Osteocyte (in vitro differentiated cells): Measurements from ENCODE around the gene GRPR. TPM values are rescaled to one million over a fixed set of nuclear protein-coding genes. Genes with fewer than 3 reads are reported as not detected.
"Not testable (repeated sequence)": the region's sequence is repeated elsewhere in the genome, so short reads cannot be mapped to it uniquely, and the experiment has no call there.

Experiments
- DNase-seq: peaks from one replicate; pipeline ENCODE4 v3.0.0; 2021; ENCODE audit warnings: mixed read lengths; ENCODE audit not compliant: unreplicated experiment; ENCODE audit errors: extremely low spot score
- H3K27ac Mint-ChIP-seq: one replicate; pipeline ENCODE4 v1.8.0; 2021; ENCODE audit warnings: mild to moderate bottlenecking, mixed read lengths; ENCODE audit not compliant: unreplicated experiment
- H3K27me3 Mint-ChIP-seq: one replicate; pipeline ENCODE4 v1.8.0; 2021; ENCODE audit warnings: mixed read lengths; ENCODE audit not compliant: unreplicated experiment
- H3K36me3 Mint-ChIP-seq: one replicate; pipeline ENCODE4 v1.8.0; 2021; ENCODE audit warnings: mixed read lengths; ENCODE audit not compliant: unreplicated experiment
- H3K4me1 Mint-ChIP-seq: one replicate; pipeline ENCODE4 v1.8.0; 2021; ENCODE audit warnings: mixed read lengths; ENCODE audit not compliant: unreplicated experiment
- H3K4me3 Mint-ChIP-seq: one replicate; pipeline ENCODE4 v1.8.0; 2021; ENCODE audit warnings: mild to moderate bottlenecking, moderate library complexity, mixed read lengths; ENCODE audit not compliant: unreplicated experiment
- H3K9me3 Mint-ChIP-seq: one replicate; pipeline ENCODE4 v1.8.0; 2021; ENCODE audit warnings: mixed read lengths; ENCODE audit not compliant: unreplicated experiment
- total RNA-seq: library from RNA; stranded (reverse); gene quantifications from 2 replicates; pipeline ENCODE4 v1.2.1, GENCODE V29; 2021
- TF ChIP-seq, protein P1 (sequence below): fragments of 200-600 bp; sonication (generic); IDR thresholded peaks from 2 replicates; pipeline ENCODE4 v1.5.0; 2021; ENCODE audit warnings: antibody characterized with exemption, mild to moderate bottlenecking, moderate library complexity

The GRPR gene
- total RNA-seq, 1 donor from 2014 or later: 4.0 TPM

DNA sequence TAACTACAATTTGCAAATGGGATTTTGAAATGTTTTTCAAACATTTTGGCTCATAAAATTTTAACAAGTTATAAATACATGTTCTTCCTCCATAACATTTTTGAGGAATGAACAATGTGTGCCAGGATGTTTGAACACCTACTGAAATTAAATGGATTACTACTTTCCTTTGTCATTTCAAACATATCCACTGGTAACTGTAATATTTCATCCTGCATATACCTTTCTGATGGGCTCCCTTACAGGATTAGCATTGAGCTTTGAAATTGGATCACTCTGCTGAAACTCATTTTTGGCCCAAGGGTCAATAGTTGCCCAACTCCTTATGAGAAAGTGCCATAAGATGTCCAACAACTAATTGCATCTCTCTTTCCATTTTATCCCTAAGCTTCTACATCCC lies 17.6 kb downstream of the GRPR start:
- DNase-seq: no peak
- Mint-ChIP-seq H3K4me1 (peaks cover 8% of the 10 kb centered on the region), H3K27ac (no peak overlapping the region), H3K9me3 (no peaks in the 10 kb centered on the region), H3K27me3 (peaks cover 2% of the 10 kb centered on the region), H3K36me3 (no peaks in the 10 kb centered on the region), H3K4me3 (no peak overlapping the region)
- TF ChIP-seq, protein P1, sequence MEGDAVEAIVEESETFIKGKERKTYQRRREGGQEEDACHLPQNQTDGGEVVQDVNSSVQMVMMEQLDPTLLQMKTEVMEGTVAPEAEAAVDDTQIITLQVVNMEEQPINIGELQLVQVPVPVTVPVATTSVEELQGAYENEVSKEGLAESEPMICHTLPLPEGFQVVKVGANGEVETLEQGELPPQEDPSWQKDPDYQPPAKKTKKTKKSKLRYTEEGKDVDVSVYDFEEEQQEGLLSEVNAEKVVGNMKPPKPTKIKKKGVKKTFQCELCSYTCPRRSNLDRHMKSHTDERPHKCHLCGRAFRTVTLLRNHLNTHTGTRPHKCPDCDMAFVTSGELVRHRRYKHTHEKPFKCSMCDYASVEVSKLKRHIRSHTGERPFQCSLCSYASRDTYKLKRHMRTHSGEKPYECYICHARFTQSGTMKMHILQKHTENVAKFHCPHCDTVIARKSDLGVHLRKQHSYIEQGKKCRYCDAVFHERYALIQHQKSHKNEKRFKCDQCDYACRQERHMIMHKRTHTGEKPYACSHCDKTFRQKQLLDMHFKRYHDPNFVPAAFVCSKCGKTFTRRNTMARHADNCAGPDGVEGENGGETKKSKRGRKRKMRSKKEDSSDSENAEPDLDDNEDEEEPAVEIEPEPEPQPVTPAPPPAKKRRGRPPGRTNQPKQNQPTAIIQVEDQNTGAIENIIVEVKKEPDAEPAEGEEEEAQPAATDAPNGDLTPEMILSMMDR: no peak

DNA sequence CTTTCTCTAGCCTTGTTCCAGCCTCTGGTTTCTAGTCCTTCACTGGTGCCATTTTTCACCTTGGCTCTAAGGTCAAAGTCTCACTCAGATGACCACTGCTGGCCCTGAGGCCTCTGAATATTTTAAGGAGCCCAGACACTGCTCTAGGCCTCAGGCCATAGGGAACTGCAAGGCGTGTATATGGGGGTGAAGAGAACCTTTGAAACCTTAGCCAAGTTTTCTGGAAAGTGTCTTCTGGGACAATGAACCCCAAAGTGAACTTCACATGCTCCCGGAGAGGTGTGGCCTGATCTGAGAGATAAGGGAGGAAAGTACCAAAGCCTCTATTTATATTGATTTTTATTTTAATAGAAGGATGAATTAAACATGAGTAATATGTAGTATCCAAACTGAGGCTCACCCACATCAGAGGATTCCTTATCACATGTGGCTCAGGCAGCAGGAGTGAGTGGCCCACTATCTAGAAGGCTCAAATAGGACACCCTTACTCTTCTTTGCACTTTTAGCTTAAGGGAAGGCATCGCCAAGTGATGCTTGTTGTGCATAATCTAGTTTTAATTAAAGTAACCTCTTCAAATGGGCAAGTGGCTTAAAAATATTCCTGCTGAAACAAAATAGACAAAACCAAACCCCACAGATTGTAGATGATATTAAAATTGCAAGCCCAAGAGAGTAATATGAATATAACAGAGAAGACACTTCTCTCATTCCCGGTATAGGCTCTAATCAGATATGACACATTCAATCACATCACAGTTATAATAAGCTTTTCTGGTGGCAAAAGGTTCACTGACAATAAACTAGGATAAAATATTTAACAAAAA lies 18.3 kb downstream of the GRPR start:
- Mint-ChIP-seq H3K4me1 (peaks cover 7% of the 10 kb centered on the region), H3K27me3 (peaks cover 2% of the 10 kb centered on the region), H3K9me3 (no peaks in the 10 kb centered on the region), H3K4me3 (no peak overlapping the region), H3K27ac (no peak overlapping the region), H3K36me3 (no peaks in the 10 kb centered on the region)
- TF ChIP-seq, protein P1: no peak
- DNase-seq: no peak

DNA sequence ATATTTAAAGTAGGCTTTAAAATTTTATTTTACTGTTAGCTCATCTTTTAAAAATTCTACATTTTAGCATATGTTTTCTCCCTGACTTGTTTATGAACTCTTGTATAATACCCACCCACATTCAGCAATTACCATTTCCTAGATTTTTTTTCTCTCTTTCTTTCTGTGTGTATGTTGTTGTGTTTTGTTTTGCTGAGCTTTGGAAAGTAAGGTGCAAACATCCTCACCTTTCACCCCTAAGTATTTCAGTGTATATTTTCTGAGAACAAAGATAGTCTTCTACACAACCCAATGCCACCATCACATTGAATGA lies 18.8 kb downstream of the GRPR start:
- Mint-ChIP-seq H3K4me1 (peaks cover 7% of the 10 kb centered on the region), H3K4me3 (no peak overlapping the region), H3K27ac (no peak overlapping the region), H3K27me3 (peaks cover 2% of the 10 kb centered on the region), H3K36me3 (no peaks in the 10 kb centered on the region), H3K9me3 (no peaks in the 10 kb centered on the region)
- no peak for DNase-seq
- TF ChIP-seq, protein P1: no peak

DNA sequence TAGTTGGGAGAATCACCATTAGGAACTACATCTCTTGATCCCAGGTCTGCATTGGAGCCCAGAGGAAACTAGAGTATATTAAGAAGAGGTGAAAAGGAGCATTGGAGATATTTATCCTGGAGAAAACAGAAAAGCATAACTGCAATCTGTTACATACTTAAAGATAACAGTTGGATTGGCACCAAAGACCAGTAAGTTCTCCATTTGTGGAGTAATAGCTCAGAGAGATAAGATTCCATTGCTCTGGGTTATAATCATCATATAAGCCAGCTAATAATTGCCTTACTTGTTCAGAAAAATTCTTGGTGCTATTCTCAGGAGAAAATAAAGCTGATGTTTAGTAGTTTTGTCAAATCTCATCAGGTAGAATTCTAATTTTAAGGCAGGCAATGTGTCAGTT lies 20.6 kb downstream of the GRPR start:
- H3K27ac Mint-ChIP-seq: no peak overlapping the region
- no peak overlapping the region for H3K4me3 Mint-ChIP-seq
- peaks cover 7% of the 10 kb centered on the region for H3K4me1 Mint-ChIP-seq
- H3K36me3 Mint-ChIP-seq: no peaks in the 10 kb centered on the region
- TF ChIP-seq, protein P1: no peak
- no peaks in the 10 kb centered on the region for H3K27me3 Mint-ChIP-seq
- H3K9me3 Mint-ChIP-seq: no peaks in the 10 kb centered on the region
- DNase-seq: no peak

DNA sequence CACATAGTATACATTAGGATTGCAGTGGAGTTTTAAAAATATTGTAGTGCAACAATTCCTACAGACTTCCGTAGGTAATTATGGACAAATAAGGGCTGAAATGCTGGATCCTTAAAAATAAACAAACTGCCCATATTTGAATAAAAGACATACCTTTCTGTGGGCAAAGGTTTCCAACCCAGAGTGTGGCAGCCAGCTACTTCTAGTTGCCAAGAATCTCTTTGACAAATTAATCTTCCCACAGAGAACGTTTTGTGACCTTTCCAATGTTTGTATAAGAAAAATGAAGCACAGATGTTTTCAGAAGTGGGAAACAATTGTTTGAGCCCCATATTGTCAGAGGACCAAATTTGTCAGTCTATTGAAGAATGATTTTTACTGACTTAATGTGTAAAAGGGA lies 21.1 kb downstream of the GRPR start:
- Mint-ChIP-seq H3K4me3 (no peak overlapping the region), H3K36me3 (no peaks in the 10 kb centered on the region), H3K27ac (no peak overlapping the region), H3K9me3 (no peaks in the 10 kb centered on the region), H3K4me1 (peaks cover 7% of the 10 kb centered on the region), H3K27me3 (no peaks in the 10 kb centered on the region)
- no peak for DNase-seq
- TF ChIP-seq, protein P1: no peak

DNA sequence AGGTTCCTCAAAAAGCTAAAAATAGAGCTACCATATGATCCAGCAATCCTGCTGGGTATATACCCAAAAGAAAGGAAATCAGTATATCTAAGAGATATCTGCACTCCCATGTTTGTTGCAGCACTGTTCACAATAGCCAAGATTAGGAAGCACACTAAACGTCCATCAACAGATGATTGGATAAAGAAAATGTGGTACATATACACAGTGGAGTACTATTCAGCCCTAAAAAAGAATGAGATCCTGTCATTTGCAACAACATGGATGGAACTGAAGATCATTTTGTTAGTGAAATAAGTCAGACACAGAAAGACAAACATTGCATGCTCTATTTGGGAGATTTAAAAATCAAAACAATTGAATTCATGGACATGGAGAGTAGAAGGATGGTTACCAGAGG lies 21.7 kb downstream of the GRPR start:
- not testable (repeated sequence) for H3K4me3 Mint-ChIP-seq, H3K4me1 Mint-ChIP-seq, H3K27ac Mint-ChIP-seq, H3K27me3 Mint-ChIP-seq, DNase-seq, H3K36me3 Mint-ChIP-seq, H3K9me3 Mint-ChIP-seq
